VCaP (cell line): ENCODE measurements around the gene ALPL.

Experiments
- H3K27ac ChIP-seq: fragments of 450-650 bp; 2 replicates; pipeline ENCODE4 v1.5.1; 2017
- TF ChIP-seq, protein P1 (sequence below): fragments of 450-650 bp; conservative IDR thresholded peaks from 2 replicates; pipeline ENCODE4 v1.5.1; 2017; ENCODE audit warnings: mild to moderate bottlenecking, moderate library complexity

Gene ALPL

GRCh38 chr1:21544095-21544494 is 34.9 kb downstream of the ALPL start:
- H3K27ac ChIP-seq: no peak overlapping the region
- TF ChIP-seq, protein P1, sequence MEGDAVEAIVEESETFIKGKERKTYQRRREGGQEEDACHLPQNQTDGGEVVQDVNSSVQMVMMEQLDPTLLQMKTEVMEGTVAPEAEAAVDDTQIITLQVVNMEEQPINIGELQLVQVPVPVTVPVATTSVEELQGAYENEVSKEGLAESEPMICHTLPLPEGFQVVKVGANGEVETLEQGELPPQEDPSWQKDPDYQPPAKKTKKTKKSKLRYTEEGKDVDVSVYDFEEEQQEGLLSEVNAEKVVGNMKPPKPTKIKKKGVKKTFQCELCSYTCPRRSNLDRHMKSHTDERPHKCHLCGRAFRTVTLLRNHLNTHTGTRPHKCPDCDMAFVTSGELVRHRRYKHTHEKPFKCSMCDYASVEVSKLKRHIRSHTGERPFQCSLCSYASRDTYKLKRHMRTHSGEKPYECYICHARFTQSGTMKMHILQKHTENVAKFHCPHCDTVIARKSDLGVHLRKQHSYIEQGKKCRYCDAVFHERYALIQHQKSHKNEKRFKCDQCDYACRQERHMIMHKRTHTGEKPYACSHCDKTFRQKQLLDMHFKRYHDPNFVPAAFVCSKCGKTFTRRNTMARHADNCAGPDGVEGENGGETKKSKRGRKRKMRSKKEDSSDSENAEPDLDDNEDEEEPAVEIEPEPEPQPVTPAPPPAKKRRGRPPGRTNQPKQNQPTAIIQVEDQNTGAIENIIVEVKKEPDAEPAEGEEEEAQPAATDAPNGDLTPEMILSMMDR: no peak

DNA sequence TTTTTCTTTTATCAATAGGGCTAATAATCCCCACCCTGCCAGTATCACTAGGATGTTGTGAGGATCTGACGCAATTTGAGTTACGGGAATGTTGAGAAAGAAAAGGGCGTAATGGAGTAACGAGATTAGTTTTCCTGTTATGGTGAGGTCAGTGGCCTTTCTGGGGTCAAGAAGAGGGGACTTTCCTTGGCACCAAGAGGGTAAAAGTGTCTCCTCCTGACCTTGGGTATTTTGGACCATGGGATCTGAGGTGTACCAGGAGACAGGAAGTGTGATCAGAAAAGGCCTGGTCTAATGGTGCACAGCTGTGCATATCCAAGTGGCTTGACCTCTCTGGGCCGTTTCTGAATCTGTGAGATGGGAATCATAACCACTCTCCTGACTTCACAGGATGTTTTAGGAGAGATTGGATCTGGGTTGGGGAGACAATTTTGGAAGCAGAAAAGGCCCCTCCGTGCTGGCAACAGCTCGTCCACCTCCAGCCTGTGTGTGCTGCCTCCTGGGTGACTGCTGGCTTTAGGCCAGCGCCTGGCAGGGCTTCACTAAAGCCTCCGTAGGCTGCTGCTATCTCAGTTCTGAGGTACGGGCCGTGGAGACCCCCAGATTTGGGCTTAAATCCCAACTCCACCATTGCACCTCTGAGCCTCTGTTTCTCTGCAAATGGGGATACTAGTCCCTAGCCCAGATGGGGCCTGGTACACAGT is 37.1 kb downstream of the ALPL start:
- H3K27ac ChIP-seq: no peak overlapping the region
- TF ChIP-seq, protein P1: no peak

DNA sequence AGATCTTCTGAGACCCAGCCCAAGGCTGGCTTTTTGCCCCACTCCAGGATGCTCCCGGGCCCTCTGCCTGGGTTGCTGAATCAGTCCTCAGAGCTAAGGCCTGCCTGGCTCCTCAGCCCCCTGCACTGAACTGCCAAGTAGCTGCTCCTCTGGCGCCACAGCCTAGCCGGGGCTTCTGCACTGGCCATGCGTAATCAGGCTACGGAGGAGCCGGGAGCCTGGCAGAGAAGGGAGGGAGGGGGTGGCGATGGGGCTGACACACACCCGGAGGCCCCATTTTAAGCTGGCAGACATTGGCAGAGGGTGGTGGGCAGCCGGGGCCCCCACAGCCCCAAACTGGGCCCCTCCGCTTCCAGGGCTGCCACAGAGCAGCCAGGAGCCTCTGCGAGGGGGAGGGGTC is 38.7 kb downstream of the ALPL start:
- TF ChIP-seq, protein P1: no peak
- H3K27ac ChIP-seq: no peak overlapping the region

DNA sequence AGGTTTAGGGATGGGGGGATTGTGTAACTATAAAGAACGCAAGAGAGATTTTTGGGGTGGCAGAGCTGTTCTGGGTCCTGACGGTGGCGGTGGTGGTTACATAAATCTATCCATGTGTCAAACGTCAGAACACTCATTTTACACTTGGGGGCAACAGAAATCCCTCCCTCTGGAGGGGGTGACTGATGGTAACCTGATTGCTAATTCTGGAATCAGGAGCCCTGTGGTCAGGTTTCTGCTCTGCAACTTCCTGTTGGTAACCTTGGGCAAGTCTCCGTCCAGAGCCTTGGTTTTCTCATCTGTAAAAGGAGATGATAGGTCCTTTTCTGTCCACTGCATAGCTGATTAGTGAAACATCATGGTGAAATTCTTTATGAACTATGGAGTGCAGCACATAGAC is 40.9 kb downstream of the ALPL start:
- TF ChIP-seq, protein P1: no peak
- H3K27ac ChIP-seq: no peak overlapping the region

- TF ChIP-seq, protein P1: no peak
- no peak overlapping the region for H3K27ac ChIP-seq
Measured at GRCh38 chr1:21550866-21551475, 41.7 kb downstream of the ALPL start.

DNA sequence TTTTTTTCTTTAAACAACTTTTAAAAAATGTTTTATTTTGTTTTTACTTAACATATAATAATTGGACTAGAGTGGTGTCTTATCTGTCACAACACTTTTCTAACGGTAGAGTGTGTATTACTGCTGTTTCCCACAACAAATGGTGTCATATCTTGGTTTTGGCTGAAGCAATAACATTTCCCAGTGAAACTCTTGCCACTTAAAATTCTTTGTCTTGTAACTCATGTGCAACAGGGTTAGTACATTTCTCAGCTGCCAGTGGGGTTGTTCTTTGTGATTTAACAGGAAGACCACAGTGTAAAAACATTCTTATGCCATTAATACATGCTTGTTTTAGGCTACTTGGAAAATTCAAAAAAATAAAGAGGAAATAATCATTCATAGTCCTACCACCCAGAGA is 43.5 kb downstream of the ALPL start:
- TF ChIP-seq, protein P1: no peak
- H3K27ac ChIP-seq: no peak overlapping the region

GRCh38 chr1:21553116-21553926 is 44.1 kb downstream of the ALPL start:
- TF ChIP-seq, protein P1: no peak
- no peak overlapping the region for H3K27ac ChIP-seq
